Cardiac muscle cell (in vitro differentiated cells and primary cell): ENCODE measurements around the gene TNFRSF18. TPM values are rescaled to one million over a fixed set of nuclear protein-coding genes. Genes with fewer than 3 reads are reported as not detected.

ENCODE experiments used
- DNase-seq, 2 donors: peaks; one replicate each; pipeline versions ENCODE4 v3.0.0 to v3.0.0-alpha.2; 2010 to 2017; ENCODE audit warnings: low read depth in 1 of 2, low spot score in 1 of 2
- H3K27ac ChIP-seq: fragments of 200-600 bp; sonication (generic); 2 replicates; pipeline ENCODE4 v1.5.1; 2016
- H3K27me3 ChIP-seq: fragments of 200-600 bp; sonication (generic); 2 replicates; pipeline ENCODE4 v1.6.0; 2016; ENCODE audit warnings: control low read depth
- H3K36me3 ChIP-seq: fragments of 200-600 bp; sonication (generic); 2 replicates; pipeline ENCODE4 v1.5.1; 2016; ENCODE audit warnings: control low read depth
- H3K4me1 ChIP-seq: fragments of 200-600 bp; sonication (generic); 2 replicates; pipeline ENCODE4 v1.8.1; 2017; ENCODE audit warnings: low read depth, mild to moderate bottlenecking, mixed run types
- H3K4me3 ChIP-seq: fragments of 200-600 bp; sonication (generic); 2 replicates; pipeline ENCODE4 v1.5.1; 2016; ENCODE audit warnings: mild to moderate bottlenecking
- H3K9me3 ChIP-seq: fragments of 200-600 bp; sonication (generic); 2 replicates; pipeline ENCODE4 v1.5.1; 2017; ENCODE audit warnings: low read depth, mild to moderate bottlenecking, control low read depth
- polyA plus RNA-seq: library from polyadenylated mRNA; unstranded; fragments of >200 nt; fragmentation: Nextera tagmentation; extraction: Ambion mirVana; gene quantifications from 2 replicates; pipeline ENCODE4 v1.2.1, GENCODE V29; 2016
- total RNA-seq: library from RNA; depleted of rRNA; stranded (reverse); fragments of >200 nt; gene quantifications from 2 replicates; pipeline ENCODE4 v1.2.3, GENCODE V29; 2016
- TF ChIP-seq, protein P1 (sequence below): IDR thresholded peaks from 2 replicates; pipeline ENCODE4 v1.5.1; 2012; ENCODE audit warnings: low read depth, mild to moderate bottlenecking, low read length

Gene TNFRSF18
- total and polyA plus RNA-seq, 2 experiments from 2014 or later = 0.39 TPM; not detected in 1

DNA sequence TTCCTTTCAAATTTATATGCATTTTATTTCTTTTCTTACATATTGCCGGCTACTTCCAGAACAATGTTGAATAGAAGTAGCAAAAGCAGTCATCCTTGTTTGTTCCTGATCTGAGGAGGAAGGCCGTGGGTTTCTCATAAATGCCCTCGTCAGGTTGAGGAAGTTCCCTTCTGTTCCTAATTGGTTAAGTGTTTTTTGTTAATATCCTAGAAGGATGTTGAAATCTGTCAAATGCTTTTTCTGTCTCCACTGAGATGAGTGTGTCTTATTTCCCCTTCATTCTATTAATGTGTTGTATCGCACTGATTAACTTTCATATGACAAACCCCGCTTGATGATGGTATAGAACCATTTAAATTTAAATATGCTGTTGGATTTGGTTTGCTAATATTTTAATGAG is 17.3 kb downstream of the TNFRSF18 start:
- H3K9me3 ChIP-seq = no peaks in the 10 kb centered on the region
- DNase-seq = no peak
- TF ChIP-seq, protein P1, sequence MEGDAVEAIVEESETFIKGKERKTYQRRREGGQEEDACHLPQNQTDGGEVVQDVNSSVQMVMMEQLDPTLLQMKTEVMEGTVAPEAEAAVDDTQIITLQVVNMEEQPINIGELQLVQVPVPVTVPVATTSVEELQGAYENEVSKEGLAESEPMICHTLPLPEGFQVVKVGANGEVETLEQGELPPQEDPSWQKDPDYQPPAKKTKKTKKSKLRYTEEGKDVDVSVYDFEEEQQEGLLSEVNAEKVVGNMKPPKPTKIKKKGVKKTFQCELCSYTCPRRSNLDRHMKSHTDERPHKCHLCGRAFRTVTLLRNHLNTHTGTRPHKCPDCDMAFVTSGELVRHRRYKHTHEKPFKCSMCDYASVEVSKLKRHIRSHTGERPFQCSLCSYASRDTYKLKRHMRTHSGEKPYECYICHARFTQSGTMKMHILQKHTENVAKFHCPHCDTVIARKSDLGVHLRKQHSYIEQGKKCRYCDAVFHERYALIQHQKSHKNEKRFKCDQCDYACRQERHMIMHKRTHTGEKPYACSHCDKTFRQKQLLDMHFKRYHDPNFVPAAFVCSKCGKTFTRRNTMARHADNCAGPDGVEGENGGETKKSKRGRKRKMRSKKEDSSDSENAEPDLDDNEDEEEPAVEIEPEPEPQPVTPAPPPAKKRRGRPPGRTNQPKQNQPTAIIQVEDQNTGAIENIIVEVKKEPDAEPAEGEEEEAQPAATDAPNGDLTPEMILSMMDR = no peak
- H3K4me3 ChIP-seq = no peak overlapping the region
- no peak overlapping the region for H3K27ac ChIP-seq
- no peaks in the 10 kb centered on the region for H3K36me3 ChIP-seq
- no peaks in the 10 kb centered on the region for H3K4me1 ChIP-seq
- no peaks in the 10 kb centered on the region for H3K27me3 ChIP-seq

DNA sequence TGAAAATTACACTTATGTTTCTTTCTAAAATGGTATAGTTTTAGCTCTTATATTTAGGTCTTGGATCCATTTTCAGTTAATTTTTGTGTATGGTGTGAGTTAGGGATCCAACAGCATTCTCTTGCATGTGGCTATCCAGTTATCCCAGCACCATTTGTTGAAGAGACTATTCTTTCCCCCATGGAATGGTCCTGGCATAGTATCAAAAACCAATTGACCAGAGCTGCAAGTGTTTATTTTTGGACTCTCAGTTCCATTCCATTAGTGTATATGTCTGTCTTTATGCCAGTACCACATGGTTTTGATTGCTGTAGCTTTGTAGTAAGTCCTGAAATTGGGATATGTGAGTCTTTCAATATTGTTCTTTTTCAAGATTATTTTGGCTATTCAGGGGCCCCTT is 18.5 kb downstream of the TNFRSF18 start:
- DNase-seq = no peak
- TF ChIP-seq, protein P1 = no peak
- H3K4me1 ChIP-seq = no peaks in the 10 kb centered on the region
- no peaks in the 10 kb centered on the region for H3K27me3 ChIP-seq
- no peak overlapping the region for H3K4me3 ChIP-seq
- no peaks in the 10 kb centered on the region for H3K36me3 ChIP-seq
- no peak overlapping the region for H3K27ac ChIP-seq
- H3K9me3 ChIP-seq = no peaks in the 10 kb centered on the region

DNA sequence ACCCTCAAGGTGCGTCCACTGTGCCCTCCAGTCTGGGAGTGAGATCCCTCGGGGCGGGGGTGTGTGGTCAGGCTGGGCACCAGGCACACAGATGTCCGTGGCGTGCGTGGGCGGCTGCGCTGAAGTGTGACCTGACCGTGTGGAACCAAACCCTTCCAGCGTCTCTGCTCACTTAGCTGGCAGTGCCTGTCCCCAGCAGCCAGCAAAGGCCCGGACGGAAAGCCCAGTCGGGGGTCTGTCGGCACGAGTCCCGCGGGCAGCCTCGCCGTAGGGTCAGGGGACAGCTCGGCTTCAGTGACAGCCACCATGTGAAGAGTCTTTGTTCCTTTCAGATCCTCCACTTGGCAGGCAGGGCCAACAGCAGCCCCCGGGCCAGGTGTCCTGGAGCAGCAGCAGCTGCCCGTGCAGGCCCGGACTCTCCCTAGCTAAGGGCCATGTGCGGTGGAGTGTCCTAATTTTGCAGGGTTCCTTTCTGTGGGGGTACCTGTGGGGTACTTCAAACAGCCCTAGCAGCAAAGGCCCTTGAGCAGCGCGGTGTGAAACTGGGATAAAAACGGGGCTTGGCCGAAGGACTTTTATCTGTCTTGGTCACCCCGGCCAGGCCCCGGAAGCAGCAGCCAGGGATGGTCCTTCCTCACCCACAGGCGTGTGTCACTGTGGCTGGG is 21.2 kb downstream of the TNFRSF18 start:
- no peaks in the 10 kb centered on the region for H3K36me3 ChIP-seq
- H3K4me1 ChIP-seq = no peaks in the 10 kb centered on the region
- TF ChIP-seq, protein P1 = no peak
- H3K9me3 ChIP-seq = no peaks in the 10 kb centered on the region
- no peak for DNase-seq
- H3K27ac ChIP-seq = no peak overlapping the region
- no peaks in the 10 kb centered on the region for H3K27me3 ChIP-seq
- no peak overlapping the region for H3K4me3 ChIP-seq

DNA sequence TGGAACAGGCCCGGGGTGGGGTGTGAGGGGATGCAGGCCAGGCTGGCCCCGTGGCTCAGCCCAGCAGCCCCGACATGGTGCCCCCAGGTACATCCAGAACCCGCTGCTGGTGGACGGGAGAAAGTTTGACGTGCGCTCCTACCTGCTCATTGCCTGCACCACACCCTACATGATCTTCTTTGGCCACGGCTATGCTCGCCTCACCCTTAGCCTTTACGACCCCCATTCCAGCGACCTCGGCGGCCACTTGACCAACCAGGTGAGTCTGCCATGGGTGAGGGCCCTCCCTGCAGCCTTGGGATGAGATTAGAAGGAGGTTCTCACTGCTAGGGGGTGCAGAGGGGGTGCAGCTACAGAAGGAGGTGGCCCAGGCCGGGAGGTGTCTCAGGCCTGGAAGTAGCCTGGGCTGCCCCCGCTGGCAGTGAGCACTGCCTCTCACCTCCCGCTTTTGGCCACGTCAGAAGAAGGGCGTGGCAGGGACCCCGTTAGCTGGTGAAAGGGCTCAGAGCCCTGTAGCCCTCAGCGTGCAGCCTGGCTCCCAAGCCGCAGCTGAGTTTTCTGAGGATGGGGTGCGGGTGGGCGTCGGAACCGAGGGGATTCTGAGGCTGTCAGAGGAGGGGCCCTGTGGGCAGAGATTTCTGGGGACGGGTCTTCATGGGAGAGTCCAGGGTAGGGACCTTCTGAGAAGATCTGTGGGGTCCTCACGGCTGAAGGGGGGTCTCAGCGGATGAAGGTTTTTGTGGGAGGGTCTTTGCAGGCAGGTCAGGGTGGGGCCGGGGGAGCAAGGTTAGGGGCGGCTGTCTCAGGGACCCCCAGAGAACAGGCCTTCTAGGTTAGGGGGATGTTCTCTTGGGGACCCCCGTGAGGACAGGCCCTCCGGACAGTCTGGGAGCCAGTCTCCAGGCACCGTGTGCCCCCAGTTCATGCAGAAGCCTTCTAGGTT is 22.3 kb downstream of the TNFRSF18 start:
- H3K4me1 ChIP-seq = no peaks in the 10 kb centered on the region
- no peak for DNase-seq
- no peaks in the 10 kb centered on the region for H3K9me3 ChIP-seq
- TF ChIP-seq, protein P1 = no peak
- H3K27ac ChIP-seq = no peak overlapping the region
- H3K36me3 ChIP-seq = no peaks in the 10 kb centered on the region
- no peak overlapping the region for H3K4me3 ChIP-seq
- no peaks in the 10 kb centered on the region for H3K27me3 ChIP-seq

DNA sequence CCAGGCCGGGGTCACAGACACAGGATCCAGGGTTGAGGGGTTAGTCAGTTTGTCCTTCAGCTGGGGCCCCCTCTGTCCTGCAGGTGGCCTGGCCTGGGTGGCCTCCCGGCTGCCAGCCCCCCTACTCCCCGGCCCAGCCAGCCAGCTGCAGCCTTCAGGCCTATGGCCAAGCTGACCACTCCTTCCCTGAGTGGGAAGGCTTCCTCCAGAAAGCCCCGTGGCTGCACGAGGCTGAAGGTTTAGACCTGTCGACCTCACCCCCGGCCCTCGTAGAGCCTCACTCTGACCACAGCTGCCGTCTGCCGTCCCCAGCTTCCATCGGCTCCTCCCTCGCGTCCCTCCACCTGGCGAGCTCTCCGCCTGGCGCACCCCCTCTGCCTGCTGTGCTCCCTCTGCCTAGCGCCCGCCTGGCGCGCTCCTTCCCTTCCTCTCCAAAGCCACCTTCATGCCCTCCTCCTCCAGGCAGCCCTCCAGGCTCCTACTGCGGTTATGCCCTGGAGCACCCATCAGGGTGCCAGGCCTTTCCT is 23.1 kb downstream of the TNFRSF18 start:
- Histone ChIP-seq H3K27ac (no peak overlapping the region), H3K4me3 (no peak overlapping the region), H3K4me1 (no peaks in the 10 kb centered on the region), H3K27me3 (no peaks in the 10 kb centered on the region), H3K9me3 (no peaks in the 10 kb centered on the region), H3K36me3 (no peaks in the 10 kb centered on the region)
- DNase-seq = no peak
- TF ChIP-seq, protein P1 = no peak
